C4-2B (cell line): ENCODE results near the gene DDX5.

Experiments used
- H3K27ac ChIP-seq: fragments of 450-650 bp; 2 replicates; pipeline ENCODE4 v1.5.1; 2017
- ZFX ChIP-seq: fragments of 450-650 bp; IDR thresholded peaks from 2 replicates; pipeline ENCODE4 v1.6.1; 2017
- TF ChIP-seq, protein P1 (sequence below): fragments of 450-650 bp; conservative IDR thresholded peaks from 2 replicates; pipeline ENCODE4 v1.5.1; 2017; ENCODE audit warnings: mild to moderate bottlenecking

DDX5 gene

DNA sequence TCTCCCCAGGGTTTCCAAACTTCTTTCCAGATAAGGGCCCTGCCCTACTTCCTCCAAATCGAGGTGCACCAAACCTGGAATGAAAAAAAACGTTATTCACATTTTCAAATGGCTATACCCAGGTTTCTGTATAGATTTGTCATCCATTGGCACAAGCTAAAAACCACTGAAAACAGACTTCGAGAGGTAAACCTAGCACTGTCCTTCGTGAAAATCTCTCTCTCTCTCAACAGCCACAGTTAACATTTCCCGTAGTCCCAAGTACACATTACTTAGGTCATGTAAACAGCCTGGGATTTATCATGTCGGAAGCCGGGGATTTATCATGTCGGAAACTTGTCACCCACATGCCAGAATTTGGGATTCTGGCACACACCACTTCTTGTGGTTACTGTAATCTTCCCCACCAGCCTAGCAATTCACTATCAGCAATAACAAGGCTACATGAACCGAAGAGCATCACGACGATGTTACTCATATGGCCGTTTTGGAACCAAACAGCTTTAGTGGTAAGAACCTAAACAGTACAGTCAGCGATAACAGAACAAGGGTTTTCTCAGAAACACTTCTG, 1.2 kb downstream of the DDX5 start:
- TF ChIP-seq ZFX, result no peak
- TF ChIP-seq, protein P1, sequence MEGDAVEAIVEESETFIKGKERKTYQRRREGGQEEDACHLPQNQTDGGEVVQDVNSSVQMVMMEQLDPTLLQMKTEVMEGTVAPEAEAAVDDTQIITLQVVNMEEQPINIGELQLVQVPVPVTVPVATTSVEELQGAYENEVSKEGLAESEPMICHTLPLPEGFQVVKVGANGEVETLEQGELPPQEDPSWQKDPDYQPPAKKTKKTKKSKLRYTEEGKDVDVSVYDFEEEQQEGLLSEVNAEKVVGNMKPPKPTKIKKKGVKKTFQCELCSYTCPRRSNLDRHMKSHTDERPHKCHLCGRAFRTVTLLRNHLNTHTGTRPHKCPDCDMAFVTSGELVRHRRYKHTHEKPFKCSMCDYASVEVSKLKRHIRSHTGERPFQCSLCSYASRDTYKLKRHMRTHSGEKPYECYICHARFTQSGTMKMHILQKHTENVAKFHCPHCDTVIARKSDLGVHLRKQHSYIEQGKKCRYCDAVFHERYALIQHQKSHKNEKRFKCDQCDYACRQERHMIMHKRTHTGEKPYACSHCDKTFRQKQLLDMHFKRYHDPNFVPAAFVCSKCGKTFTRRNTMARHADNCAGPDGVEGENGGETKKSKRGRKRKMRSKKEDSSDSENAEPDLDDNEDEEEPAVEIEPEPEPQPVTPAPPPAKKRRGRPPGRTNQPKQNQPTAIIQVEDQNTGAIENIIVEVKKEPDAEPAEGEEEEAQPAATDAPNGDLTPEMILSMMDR, result no peak
- peak overlapping the region; percentile 98 for H3K27ac ChIP-seq

DNA sequence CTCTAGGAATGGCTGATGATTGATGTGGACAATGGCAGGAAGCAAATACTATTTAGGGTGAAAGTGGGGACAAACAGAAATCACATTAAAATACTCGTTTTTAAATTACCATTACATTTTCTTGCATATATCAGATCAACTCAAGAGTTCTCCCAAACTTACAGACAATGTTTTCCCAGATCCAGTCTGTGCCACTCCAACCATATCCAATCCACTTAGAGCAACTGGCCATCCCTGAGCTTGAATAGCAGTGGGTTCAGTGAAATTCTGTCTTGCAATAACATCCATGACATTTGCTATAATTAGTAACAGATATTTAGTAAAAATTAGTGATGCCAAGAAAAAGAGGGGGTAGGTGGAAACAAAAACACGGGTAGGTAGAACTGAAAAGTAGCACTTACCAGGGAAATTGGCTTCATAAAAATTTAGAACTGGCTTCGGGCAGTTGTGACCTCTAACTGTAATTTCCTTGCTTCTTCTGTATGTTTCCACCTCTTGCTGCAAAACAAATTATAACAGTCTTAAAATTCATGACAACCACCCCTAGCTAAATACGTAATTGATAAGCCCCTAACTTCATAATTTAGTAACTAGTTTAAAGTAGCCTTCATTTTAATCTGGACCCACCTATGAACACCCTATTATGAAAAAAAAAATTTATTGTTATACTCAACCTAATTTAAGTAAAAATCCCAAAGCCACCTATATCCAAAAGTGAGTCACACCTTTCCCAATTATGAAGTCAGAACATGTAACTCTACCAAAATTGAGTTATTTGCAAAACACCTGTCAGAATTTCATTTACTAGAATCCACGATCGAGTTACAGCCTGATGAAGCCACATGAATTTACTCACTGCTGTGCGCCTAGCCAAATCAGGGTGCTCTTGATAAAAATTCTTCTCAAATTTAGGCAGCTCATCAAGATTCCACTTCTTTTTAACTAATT, 2.0 kb downstream of the DDX5 start:
- H3K27ac ChIP-seq, result no peak overlapping the region
- TF ChIP-seq ZFX, result no peak
- TF ChIP-seq, protein P1, result no peak

DNA sequence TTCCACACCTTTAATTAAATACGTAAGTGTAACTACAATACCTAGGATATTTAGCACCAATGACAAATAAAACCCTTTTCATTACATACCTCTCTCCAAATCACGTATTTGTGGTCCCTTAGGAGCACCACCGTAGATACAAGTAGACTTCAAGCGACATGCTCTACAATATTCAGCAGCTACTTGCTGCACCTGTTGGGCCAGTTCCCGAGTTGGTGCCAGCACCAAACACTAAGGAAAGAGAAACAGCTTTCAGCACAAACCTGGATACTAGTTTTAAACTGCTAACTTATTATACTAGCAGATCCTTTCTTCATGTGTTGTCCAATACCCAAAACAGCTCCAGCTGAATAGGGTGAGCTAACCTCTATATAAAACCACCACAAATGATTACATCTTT, 2.7 kb downstream of the DDX5 start:
- TF ChIP-seq ZFX, result no peak
- TF ChIP-seq, protein P1, result no peak
- no peak overlapping the region for H3K27ac ChIP-seq

DNA sequence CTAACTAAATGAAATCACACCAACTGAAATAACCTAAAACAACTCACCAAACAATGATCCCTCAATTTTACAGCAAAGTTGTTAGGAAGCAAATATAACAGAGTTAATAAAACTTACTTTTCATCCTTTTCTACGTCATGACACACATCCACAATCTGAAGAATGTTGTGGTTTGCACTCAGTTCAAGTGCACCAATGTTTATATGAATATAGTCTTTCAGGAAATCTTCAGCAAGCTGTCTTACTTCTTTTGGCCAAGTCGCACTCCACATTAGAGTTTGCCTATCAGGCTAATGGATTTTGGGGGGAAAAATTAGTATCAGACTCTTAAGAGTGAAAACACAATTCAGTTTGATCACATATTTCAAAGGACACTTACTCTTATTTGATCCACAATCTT, 3.3 kb downstream of the DDX5 start:
- no peak overlapping the region for H3K27ac ChIP-seq
- TF ChIP-seq ZFX, result no peak
- TF ChIP-seq, protein P1, result no peak

DNA sequence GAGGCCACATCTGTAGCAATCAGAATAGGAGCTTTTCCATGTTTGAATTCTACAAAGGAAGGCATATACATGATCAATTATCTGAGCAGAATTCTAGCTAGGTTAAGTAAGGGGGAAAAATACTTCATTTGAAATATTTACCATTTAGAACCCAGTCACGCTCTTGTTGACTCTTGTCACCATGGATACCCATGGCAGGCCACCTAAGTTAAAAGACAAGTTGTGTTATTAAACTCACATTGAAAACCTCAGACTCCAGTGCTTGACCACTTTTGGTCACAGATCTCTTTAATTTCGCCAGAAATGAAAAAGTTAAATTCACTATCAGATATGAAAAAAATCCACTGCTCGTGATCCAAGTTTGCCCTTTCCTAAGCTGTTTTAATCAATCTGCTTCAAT, 4.1 kb downstream of the DDX5 start:
- H3K27ac ChIP-seq, result no peak overlapping the region
- no peak for TF ChIP-seq ZFX
- TF ChIP-seq, protein P1, result no peak

DNA sequence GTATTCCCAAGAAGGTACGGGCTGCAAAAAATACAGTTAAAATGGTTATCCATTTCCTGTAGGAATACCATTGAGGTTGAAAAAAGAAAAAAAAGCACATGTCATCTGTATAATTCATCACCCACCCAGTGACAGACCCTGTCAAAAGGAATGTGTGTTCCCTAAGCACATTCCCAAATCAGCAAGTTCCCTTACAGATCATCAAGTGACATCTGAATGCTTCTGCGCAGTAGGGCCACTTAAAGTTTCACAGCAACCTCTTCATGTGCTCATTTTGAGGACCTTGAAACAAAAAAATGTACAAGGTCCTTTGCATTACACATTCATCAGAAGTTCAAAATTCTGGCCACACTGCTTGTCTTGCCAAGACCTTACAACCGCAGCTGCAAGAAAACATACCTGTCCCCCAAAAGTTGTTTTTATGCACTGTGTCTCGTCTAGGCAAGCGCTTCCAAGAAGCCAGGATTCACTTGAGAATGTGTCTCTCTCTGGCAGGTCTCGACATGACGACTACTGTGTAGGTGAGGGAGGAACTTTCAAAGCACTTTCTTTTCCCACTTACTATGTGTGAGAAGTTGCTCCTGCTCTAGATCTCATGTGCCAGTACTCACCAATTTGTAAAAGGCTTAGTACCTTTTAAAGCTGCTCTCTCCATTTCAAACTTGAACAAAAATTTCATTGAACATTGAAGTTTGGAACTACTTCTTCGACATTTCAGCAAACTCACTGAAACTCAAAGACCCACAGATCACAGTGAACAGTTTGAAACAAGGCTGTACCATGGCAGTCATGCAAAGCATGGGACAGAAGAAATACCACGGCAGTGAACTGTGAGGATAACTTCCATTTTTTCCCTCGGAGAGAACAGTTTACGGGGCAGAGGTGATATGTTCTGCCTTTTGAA, 5.0 kb downstream of the DDX5 start:
- TF ChIP-seq, protein P1, result no peak
- TF ChIP-seq ZFX, result no peak
- H3K27ac ChIP-seq, result no peak overlapping the region
